HPDE6-E6E7 (cell line): ENCODE measurements around the gene EFHC1.
"Not testable (repeated sequence)": the region's sequence is repeated elsewhere in the genome, so short reads cannot be mapped to it uniquely, and the experiment has no call there.

Experiments
- DNase-seq: peaks from one replicate; pipeline ENCODE4 v3.0.0; 2011; ENCODE audit warnings: missing footprints; ENCODE audit errors: extremely low spot score

The EFHC1 gene

GRCh38 chr6:52419809-52420667 is at the start of gene EFHC1:
TSS of gene EFHC1 (plus strand) at chr6:52420342. CDS start at chr6:52420411, 69 bp downstream.
- DNase-seq: peak; percentile 89

GRCh38 chr6:52371656-52372191 is 48.4 kb upstream of the EFHC1 start:
- DNase-seq: no peak

GRCh38 chr6:52373151-52373690 is 46.9 kb upstream of the EFHC1 start:
- no peak for DNase-seq

- no peak for DNase-seq
Observed at GRCh38 chr6:52374247-52374646, 45.9 kb upstream of the EFHC1 start.

GRCh38 chr6:52375780-52376556 is 44.2 kb upstream of the EFHC1 start:
- no peak for DNase-seq

- DNase-seq: no peak
Observed at GRCh38 chr6:52376763-52377162, 43.4 kb upstream of the EFHC1 start.

- DNase-seq: no peak
Observed at GRCh38 chr6:52377538-52378221, 42.5 kb upstream of the EFHC1 start.

GRCh38 chr6:52381249-52381648 is 38.9 kb upstream of the EFHC1 start:
- DNase-seq: no peak

GRCh38 chr6:52384145-52384766 is 35.9 kb upstream of the EFHC1 start:
- DNase-seq: no peak

- DNase-seq: no peak
Observed at GRCh38 chr6:52385074-52385473, 35.1 kb upstream of the EFHC1 start.

GRCh38 chr6:52388119-52388518 is 32.0 kb upstream of the EFHC1 start:
- not testable (repeated sequence) for DNase-seq

GRCh38 chr6:52388790-52389189 is 31.4 kb upstream of the EFHC1 start:
- no peak for DNase-seq

GRCh38 chr6:52389264-52389625 is 30.9 kb upstream of the EFHC1 start:
- no peak for DNase-seq

- DNase-seq: no peak
Observed at GRCh38 chr6:52389626-52390360, 30.3 kb upstream of the EFHC1 start.

GRCh38 chr6:52390361-52390727 is 29.8 kb upstream of the EFHC1 start:
- DNase-seq: peak; percentile 51

GRCh38 chr6:52391599-52391998 is 28.5 kb upstream of the EFHC1 start:
- DNase-seq: no peak

- DNase-seq: no peak
Observed at GRCh38 chr6:52392944-52393343, 27.2 kb upstream of the EFHC1 start.

- no peak for DNase-seq
Observed at GRCh38 chr6:52393780-52394179, 26.4 kb upstream of the EFHC1 start.

GRCh38 chr6:52394251-52394666 is 25.9 kb upstream of the EFHC1 start:
- no peak for DNase-seq

- no peak for DNase-seq
Observed at GRCh38 chr6:52395969-52396368, 24.2 kb upstream of the EFHC1 start.
